HUES48 (cell line): ENCODE results near the gene BICRA.
A peak's percentile ranks its signal among the peaks of the same experiment; 100 is the strongest.
"Not testable (repeated sequence)": the region's sequence is repeated elsewhere in the genome, so short reads cannot be mapped to it uniquely, and the experiment has no call there.

Experiments used
- H3K27ac ChIP-seq: one replicate; pipeline ENCODE4 v1.7.0; 2013; ENCODE audit warnings: low read depth, low read length, inconsistent platforms
- H3K27me3 ChIP-seq: 2 replicates; pipeline ENCODE4 v1.6.1; 2013; ENCODE audit warnings: mild to moderate bottlenecking, low read length; ENCODE audit not compliant: control insufficient read depth, insufficient read depth
- H3K36me3 ChIP-seq: 2 replicates; pipeline ENCODE4 v1.6.1; 2013; ENCODE audit warnings: low read length; ENCODE audit not compliant: control insufficient read depth, insufficient read depth
- H3K4me1 ChIP-seq: 2 replicates; pipeline ENCODE4 v1.6.1; 2013; ENCODE audit warnings: mild to moderate bottlenecking, low read length; ENCODE audit not compliant: control insufficient read depth, insufficient read depth
- H3K4me3 ChIP-seq: 2 replicates; pipeline ENCODE4 v1.5.1; 2013; ENCODE audit warnings: mild to moderate bottlenecking, low read depth, low read length
- H3K9ac ChIP-seq: 2 replicates; pipeline ENCODE4 v1.6.1; 2013; ENCODE audit warnings: mild to moderate bottlenecking, low read depth, low read length, moderate library complexity
- H3K9me3 ChIP-seq: 2 replicates; pipeline ENCODE4 v1.6.1; 2013; ENCODE audit warnings: low read length; ENCODE audit not compliant: control insufficient read depth, insufficient read depth

Gene BICRA

DNA sequence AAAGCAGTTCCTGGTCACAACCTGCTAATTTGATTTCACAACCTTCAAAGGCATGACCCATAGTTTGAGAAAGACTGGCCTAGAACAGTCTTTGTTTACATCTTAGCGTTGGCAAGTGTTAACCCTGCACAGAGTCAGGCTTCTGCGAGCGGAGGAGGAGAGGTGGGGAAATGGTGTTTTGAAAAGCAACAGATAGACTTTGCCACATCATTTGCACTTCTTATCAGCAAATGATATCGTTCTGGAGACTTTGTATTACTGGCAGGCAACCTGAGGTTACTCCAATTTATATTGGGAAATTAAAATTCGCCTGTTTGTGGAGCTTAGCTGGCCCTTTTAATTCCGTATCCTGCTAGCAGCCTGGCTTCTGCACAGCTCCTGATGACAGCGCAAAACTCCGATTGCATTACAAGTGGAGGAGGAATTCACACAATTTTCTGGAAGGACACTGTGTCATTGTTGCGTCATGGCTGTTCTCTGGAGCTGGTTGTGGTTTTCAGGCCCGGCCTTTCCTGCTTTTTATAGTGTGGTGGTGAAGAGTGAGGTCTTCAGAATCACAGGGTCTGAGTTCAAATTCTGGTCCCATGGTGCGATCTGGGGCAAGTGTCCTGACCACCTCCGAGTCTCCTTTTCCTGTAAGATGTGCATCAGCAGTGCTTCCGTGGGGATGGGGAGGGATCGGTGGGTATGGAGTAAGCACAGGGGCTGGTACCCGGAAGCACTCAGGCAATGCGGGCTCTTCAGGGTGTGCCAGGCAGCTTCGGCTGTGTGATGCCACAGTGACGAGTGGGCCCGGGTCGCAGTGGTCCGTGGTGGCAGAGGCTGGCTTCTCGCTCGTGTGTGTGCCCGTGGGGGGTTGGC lies 55.2 kb downstream of the BICRA start:
- H3K4me1 ChIP-seq, result peaks cover 8% of the 10 kb centered on the region
- H3K9ac ChIP-seq, result no peak overlapping the region
- peak overlapping the region; percentile 11 for H3K27ac ChIP-seq
- H3K36me3 ChIP-seq, result 0 out of 2 replicates have a peak, but pooled peaks cover 8% of the 10 kb centered on the region
- H3K9me3 ChIP-seq, result no peaks in the 10 kb centered on the region
- no peaks in the 10 kb centered on the region for H3K27me3 ChIP-seq
- no peak overlapping the region for H3K4me3 ChIP-seq

DNA sequence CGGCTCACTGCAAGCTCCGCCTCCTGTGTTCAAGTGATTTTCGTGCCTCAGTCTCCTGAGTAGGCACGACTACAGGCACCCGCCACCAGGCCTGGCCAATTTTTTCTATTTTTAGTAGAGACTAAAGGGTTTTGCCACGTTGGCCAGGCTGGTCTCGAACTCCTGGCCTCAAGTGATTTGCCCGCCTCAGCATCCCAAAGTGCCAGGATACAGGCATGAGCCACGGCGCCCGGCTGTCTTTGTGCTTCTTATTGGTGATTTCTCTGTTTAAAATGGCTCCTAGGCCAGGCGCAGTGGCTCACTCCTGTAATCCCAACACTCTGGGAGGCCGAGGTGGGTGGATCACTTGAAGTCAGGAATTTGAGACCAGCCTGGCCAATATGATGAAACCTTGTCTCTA lies 59.6 kb downstream of the BICRA start:
- H3K27ac ChIP-seq, H3K9ac ChIP-seq, H3K9me3 ChIP-seq, H3K27me3 ChIP-seq, H3K4me3 ChIP-seq, H3K4me1 ChIP-seq: not testable (repeated sequence)
- H3K36me3 ChIP-seq, result peaks cover 24% of the 10 kb centered on the region

DNA sequence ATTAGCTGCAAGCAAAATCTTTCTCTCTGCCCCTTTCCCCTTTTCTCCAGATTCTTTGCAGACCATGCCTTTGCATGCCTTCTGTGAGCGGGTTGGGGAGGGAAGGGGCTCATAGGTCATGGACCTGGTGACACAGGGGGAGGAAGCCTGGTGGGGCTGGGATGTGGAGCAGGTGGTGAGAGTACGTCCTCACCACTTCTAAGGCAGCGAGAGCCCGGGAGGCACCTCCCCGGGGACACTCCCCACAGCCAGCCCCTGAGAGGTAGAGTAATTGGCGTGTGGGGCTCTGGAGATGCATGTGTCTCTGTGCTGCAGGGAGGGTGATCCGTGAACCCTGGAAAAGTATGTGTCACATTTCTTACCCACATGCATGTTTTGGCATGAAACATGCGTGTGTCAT lies 61.8 kb downstream of the BICRA start:
- Histone ChIP-seq H3K27me3 (no peaks in the 10 kb centered on the region), H3K4me1 (peaks cover 8% of the 10 kb centered on the region), H3K4me3 (no peak overlapping the region), H3K9ac (no peak overlapping the region), H3K9me3 (no peaks in the 10 kb centered on the region), H3K36me3 (peaks cover 37% of the 10 kb centered on the region), H3K27ac (no peak overlapping the region)

DNA sequence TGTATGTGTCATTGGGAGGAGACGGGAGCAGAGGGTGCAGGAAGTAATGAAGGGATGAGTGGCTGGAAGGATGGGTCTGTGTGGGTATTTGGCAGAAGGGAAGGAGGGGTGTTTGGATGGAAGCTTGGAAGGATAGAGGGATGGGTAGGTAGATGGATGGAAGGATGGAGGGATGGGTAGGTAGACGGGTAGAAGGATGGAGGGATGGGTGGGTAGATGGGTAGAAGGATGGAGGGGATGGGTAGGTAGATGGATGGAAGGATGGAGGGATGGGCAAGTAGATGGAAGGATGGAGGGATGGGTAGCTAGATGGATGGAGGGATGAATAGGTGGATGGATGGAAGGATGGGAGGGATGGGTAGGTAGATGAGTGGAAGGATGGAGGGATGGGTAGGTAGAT lies 62.6 kb downstream of the BICRA start:
- H3K27ac ChIP-seq, result no peak overlapping the region
- H3K9me3 ChIP-seq, result no peaks in the 10 kb centered on the region
- peaks cover 35% of the 10 kb centered on the region for H3K36me3 ChIP-seq
- H3K27me3 ChIP-seq, result no peaks in the 10 kb centered on the region
- peaks cover 8% of the 10 kb centered on the region for H3K4me1 ChIP-seq
- H3K4me3 ChIP-seq, result no peak overlapping the region
- H3K9ac ChIP-seq, result no peak overlapping the region

DNA sequence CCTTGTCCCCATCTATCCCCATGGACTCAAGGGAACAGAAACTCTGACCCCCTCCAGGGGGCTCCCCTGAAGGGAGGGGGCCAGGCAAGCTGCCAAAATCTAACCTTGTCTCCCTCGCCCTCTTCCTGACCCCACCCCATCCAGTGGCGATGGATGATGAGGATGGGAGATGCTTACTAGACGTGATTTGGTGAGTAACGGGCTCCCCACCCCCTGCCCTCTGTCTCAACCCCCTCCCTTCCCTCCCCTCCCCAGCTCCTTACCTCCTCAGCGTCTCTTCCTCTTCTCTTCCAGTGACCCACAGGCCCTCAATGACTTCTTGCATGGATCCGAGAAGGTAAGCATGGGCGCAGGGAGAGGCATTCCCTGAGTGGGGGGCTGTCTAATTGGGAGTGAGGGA lies 64.5 kb downstream of the BICRA start:
- Histone ChIP-seq H3K27me3 (no peaks in the 10 kb centered on the region), H3K27ac (no peak overlapping the region), H3K36me3 (peaks cover 49% of the 10 kb centered on the region), H3K9ac (no peak overlapping the region), H3K4me1 (no peaks in the 10 kb centered on the region), H3K4me3 (no peak overlapping the region), H3K9me3 (no peaks in the 10 kb centered on the region)

DNA sequence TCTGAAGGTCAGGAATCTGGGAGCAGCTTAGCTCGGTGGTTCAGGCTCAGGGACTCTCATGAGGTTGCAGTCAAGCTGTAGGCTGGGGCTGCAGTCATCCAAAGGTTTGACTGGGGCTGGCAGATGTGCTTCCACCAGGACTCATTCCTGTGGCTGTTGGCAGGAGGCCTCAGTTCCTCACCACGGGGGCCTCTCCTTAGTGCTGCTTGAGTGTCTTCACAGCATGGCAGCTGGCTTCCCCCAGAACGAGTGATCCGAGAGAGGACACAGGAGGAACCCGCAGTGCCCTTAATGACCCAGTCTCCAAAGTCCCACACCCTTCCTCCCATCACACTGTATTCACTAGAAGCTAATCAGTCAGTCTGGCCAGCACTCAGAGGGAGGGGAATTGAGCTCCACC lies 65.6 kb downstream of the BICRA start:
- Histone ChIP-seq H3K27me3 (no peaks in the 10 kb centered on the region), H3K27ac (no peak overlapping the region), H3K4me1 (no peaks in the 10 kb centered on the region), H3K36me3 (peaks cover 58% of the 10 kb centered on the region), H3K9ac (no peak overlapping the region), H3K4me3 (no peak overlapping the region), H3K9me3 (no peaks in the 10 kb centered on the region)

DNA sequence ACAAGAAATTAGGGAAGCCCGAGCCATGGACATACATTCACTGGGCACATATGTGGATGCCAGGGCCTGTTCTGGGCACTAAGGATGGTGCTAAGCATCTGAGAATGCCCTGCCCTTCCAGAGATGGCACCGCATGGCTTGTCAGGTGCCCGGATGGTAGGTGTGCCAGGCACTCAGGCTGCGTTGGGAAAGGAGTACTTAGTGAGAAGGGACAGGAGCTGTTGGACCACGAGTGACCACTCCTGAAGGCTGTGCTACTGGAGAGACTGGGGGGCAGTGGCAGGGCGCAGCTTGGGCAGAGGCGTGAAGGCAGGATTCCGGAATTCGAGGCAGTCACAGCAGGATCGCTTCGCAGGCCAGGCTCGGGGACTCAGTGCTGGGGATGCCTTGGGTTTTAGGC lies 66.3 kb downstream of the BICRA start:
- no peak overlapping the region for H3K9ac ChIP-seq

DNA sequence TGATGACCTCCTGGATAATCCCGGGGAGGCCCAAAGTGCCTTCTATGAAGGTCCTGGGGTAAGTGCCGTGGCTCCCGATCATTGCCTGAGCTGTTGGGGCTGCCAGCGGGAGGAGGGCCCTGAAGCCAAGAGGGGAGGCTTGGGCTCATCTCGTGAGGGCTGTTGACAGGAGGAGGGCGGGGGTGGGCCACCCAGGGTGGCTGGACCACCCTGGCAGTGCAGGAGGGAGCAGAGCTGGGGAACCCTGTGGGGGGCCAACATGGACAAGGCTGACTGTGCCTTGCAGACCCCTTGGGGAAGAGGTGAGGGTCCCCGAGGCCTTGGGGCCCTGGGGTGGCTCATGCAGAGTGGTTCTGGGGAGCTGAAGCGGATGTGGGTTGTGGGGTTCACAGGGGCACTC lies 66.9 kb downstream of the BICRA start:
- Histone ChIP-seq H3K27me3 (no peaks in the 10 kb centered on the region), H3K4me3 (no peak overlapping the region), H3K36me3 (peaks cover 59% of the 10 kb centered on the region), H3K4me1 (no peaks in the 10 kb centered on the region), H3K27ac (no peak overlapping the region), H3K9me3 (no peaks in the 10 kb centered on the region), H3K9ac (no peak overlapping the region)

More for the DNA sequence above, 66.3 kb downstream of the BICRA start:
- Histone ChIP-seq H3K27me3 (no peaks in the 10 kb centered on the region), H3K9me3 (no peaks in the 10 kb centered on the region), H3K4me3 (no peak overlapping the region), H3K4me1 (no peaks in the 10 kb centered on the region), H3K36me3 (peaks cover 60% of the 10 kb centered on the region), H3K27ac (no peak overlapping the region)

DNA sequence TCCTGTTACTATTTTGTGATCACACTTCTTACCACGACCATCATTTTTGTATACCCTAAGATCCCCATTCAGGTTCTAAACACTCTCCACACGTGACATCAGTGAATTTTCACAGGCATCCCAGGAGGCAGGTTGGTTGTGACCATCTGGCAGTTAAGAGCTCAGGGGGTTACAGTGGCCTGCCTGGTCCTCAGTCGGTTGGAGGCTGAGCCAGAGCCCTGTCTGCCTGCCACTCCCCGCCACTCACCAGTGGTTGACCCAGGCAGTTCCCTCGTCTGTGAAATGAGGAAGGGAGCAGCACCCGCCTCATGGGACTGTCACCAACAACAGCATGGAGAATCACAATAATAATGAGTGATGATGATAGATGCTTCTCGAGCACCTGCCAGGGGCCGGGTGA lies 67.9 kb downstream of the BICRA start:
- H3K36me3 ChIP-seq, result peaks cover 58% of the 10 kb centered on the region
- no peak overlapping the region for H3K9ac ChIP-seq
- no peak overlapping the region for H3K27ac ChIP-seq

DNA sequence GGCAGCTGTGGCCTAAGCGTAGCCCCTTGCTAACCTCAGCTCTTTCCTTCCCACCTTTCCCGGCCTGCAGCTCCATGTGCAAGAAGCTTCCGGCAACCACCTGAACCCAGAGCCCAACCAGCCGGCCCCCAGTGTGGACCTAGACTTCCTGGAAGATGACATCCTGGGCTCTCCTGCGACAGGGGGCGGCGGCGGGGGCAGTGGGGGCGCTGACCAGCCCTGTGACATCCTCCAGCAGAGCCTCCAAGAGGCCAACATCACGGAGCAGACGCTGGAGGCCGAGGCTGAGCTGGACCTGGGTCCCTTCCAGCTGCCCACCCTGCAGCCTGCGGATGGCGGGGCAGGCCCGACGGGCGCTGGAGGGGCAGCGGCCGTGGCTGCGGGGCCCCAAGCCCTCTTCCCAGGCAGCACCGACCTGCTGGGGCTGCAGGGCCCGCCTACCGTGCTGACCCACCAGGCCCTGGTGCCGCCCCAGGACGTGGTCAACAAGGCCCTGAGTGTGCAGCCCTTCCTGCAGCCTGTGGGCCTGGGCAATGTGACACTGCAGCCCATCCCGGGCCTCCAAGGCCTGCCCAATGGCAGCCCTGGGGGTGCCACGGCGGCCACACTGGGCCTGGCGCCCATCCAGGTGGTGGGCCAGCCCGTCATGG lies 70.4 kb downstream of the BICRA start:
- Histone ChIP-seq H3K4me1 (no peaks in the 10 kb centered on the region), H3K36me3 (peaks cover 47% of the 10 kb centered on the region), H3K4me3 (no peak overlapping the region), H3K27me3 (no peaks in the 10 kb centered on the region), H3K9ac (no peak overlapping the region), H3K27ac (no peak overlapping the region), H3K9me3 (no peaks in the 10 kb centered on the region)

More for the DNA sequence above, 67.9 kb downstream of the BICRA start:
- H3K9me3 ChIP-seq, result no peaks in the 10 kb centered on the region
- H3K27me3 ChIP-seq, result no peaks in the 10 kb centered on the region
- no peak overlapping the region for H3K4me3 ChIP-seq
- H3K4me1 ChIP-seq, result no peaks in the 10 kb centered on the region
